Urinary bladder (tissue), 4 donors: ENCODE measurements around the gene TMEM37. TPM values are rescaled to one million over a fixed set of nuclear protein-coding genes. Genes with fewer than 3 reads are reported as not detected.

ENCODE experiments used
- DNase-seq: peaks from one replicate; pipeline ENCODE4 v3.0.0-alpha.2; 2015; ENCODE audit errors: extremely low spot score
- H3K27ac ChIP-seq: one replicate; pipeline ENCODE4 v1.5.1; 2013; ENCODE audit warnings: low read depth, mild to moderate bottlenecking, moderate library complexity
- H3K36me3 ChIP-seq: one replicate; pipeline ENCODE4 v1.6.1; 2013; ENCODE audit warnings: mild to moderate bottlenecking, moderate library complexity; ENCODE audit not compliant: insufficient read depth
- H3K4me1 ChIP-seq: one replicate; pipeline ENCODE4 v1.6.1; 2013; ENCODE audit warnings: mild to moderate bottlenecking, moderate library complexity; ENCODE audit not compliant: insufficient read depth
- H3K4me3 ChIP-seq: one replicate; pipeline ENCODE4 v1.5.1; 2013; ENCODE audit warnings: low read depth, low read length
- WGBS: extraction: QIAGEN DNeasy Blood & Tissue Kit; methylation state at CpG from one replicate; pipeline ENCODE4 v1.1.7; 2013; 5-methylcytosine and 5-hydroxymethylcytosine counted together
- polyA plus RNA-seq: library from polyadenylated mRNA; stranded (reverse); fragments of 200-250 nt; gene quantifications from one replicate; pipeline ENCODE4 v1.2.3, GENCODE V29; 2013
- total RNA-seq: library from RNA; depleted of rRNA; stranded (reverse); fragments of >200 nt; gene quantifications from one replicate; pipeline ENCODE4 v1.2.3, GENCODE V29; 2014
- donor health status: healthy with polysubstance abuse.
- donor health status: healthy.

TMEM37 gene
- total and polyA plus RNA-seq, 2 donors = 1.1 to 7.8 TPM

- no peak overlapping the region for H3K27ac ChIP-seq
- WGBS = 74% methylated on average over 7 of the region's 7 CpGs
- no peaks in the 10 kb centered on the region for H3K36me3 ChIP-seq
- no peaks in the 10 kb centered on the region for H3K4me1 ChIP-seq
- DNase-seq = no peak
- H3K4me3 ChIP-seq = no peak overlapping the region
Observed at GRCh38 chr2:119407430-119408220, 24.0 kb upstream of the TMEM37 start.

DNA sequence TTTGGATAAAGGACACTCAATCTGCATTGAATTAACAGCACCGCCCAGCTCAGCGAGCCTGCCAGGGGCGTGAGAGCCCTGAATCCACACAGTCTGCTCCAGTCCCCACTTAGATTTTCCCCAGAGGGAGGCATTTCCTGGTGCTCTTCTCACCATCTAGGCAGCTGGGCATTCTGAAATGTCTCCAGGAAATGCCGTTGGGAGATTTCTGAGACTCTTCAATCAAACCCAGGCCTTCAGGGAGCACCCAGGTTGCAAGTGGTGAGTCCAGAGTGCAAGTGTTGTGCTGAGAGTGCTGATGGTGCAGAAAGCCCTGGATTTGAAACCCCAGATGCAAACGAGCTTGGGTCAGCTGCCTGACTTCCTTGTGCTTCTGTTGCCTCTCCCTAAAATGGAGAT is 23.4 kb upstream of the TMEM37 start:
- DNase-seq = no peak
- Histone ChIP-seq H3K36me3 (no peaks in the 10 kb centered on the region), H3K27ac (no peak overlapping the region), H3K4me3 (no peak overlapping the region), H3K4me1 (no peaks in the 10 kb centered on the region)
- 64% methylated on average over 5 of the region's 5 CpGs for WGBS

- DNase-seq = no peak
- Histone ChIP-seq H3K4me1 (no peaks in the 10 kb centered on the region), H3K27ac (no peak overlapping the region), H3K4me3 (no peak overlapping the region), H3K36me3 (no peaks in the 10 kb centered on the region)
- WGBS = 84% methylated on average over 4 of the region's 4 CpGs
Observed at GRCh38 chr2:119409506-119409905, 22.1 kb upstream of the TMEM37 start.

GRCh38 chr2:119414894-119415293 is 16.8 kb upstream of the TMEM37 start:
- WGBS = 78% methylated on average over 3 of the region's 3 CpGs
- DNase-seq = no peak

DNA sequence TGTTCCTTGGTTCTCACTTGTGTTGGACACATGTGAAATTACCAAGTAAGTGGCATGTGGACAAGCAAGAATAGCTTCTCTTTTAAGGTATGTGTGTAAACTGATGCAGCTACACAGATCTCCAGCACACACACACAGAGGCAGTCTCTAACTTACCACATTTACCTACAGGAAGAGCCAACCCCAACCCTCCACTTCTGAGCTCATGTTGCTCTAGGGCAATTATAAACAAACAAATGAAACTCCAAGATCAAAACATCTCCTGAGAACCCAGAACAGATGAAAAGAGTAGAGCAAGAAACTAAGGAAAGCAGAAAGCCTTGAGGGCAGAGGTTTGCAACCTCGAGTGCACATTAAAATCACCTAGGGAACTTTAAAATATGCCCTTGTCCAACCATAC is 16.0 kb upstream of the TMEM37 start:
- no peak for DNase-seq
- Histone ChIP-seq H3K36me3 (no peaks in the 10 kb centered on the region), H3K4me3 (no peak overlapping the region), H3K27ac (no peak overlapping the region), H3K4me1 (no peaks in the 10 kb centered on the region)
- 93% methylated on average over 1 of the region's 1 CpG for WGBS

More at GRCh38 chr2:119414894-119415293, 16.8 kb upstream of the TMEM37 start:
- Histone ChIP-seq H3K36me3 (no peaks in the 10 kb centered on the region), H3K27ac (no peak overlapping the region), H3K4me1 (no peaks in the 10 kb centered on the region), H3K4me3 (no peak overlapping the region)

- no peak for DNase-seq
- Histone ChIP-seq H3K4me1 (no peaks in the 10 kb centered on the region), H3K27ac (no peak overlapping the region), H3K36me3 (no peaks in the 10 kb centered on the region), H3K4me3 (no peak overlapping the region)
- 93% methylated on average over 4 of the region's 4 CpGs for WGBS
Observed at GRCh38 chr2:119416299-119416923, 15.2 kb upstream of the TMEM37 start.

GRCh38 chr2:119417908-119418307 is 13.7 kb upstream of the TMEM37 start:
- 94% methylated on average over 6 of the region's 6 CpGs for WGBS

GRCh38 chr2:119419065-119419464 is 12.6 kb upstream of the TMEM37 start:
- H3K27ac ChIP-seq = no peak overlapping the region
- H3K36me3 ChIP-seq = no peaks in the 10 kb centered on the region
- no peaks in the 10 kb centered on the region for H3K4me1 ChIP-seq
- no peak for DNase-seq
- WGBS = 79% methylated on average over 1 of the region's 1 CpG
- H3K4me3 ChIP-seq = no peak overlapping the region

More at GRCh38 chr2:119417908-119418307, 13.7 kb upstream of the TMEM37 start:
- Histone ChIP-seq H3K4me3 (no peak overlapping the region), H3K36me3 (no peaks in the 10 kb centered on the region), H3K4me1 (no peaks in the 10 kb centered on the region), H3K27ac (no peak overlapping the region)
- no peak for DNase-seq

DNA sequence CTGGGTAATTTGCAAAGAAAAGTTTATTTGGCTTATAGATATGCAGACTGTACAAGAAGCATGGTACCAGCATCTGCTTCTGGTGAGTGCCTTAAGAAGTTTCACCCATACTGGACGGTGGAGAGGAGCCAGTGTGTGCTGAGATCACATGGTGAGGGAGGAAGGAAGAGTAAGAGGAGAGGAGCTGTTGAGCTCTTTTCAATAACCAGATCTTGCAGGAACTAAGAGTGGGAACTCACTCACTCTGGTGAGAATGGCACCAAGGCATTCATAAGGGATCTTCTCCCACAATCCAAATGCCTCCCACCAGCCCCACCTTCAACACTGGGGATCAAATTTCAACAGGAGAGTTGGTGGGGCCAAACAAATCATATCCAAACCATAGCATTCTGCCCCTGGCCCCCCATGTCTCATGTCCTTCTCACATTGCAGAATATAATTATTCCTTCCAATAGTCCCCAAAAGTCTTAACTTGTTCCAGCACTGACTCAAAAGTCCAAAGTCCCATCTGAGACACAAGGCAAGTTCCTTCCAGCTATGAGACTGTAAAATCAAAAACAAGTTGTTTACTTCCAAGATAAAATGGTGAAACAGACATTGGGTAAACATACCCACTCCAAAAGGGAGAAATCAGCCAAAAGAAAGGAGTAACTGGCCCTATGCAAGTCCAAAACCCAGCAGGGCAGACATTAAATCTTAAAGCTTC is 11.7 kb upstream of the TMEM37 start:
- Histone ChIP-seq H3K36me3 (no peaks in the 10 kb centered on the region), H3K4me1 (no peaks in the 10 kb centered on the region), H3K27ac (no peak overlapping the region), H3K4me3 (no peak overlapping the region)
- 71% methylated on average over 1 of the region's 1 CpG for WGBS
- no peak for DNase-seq

GRCh38 chr2:119421304-119421703 is 10.3 kb upstream of the TMEM37 start:
- H3K36me3 ChIP-seq = no peaks in the 10 kb centered on the region
- H3K4me1 ChIP-seq = no peaks in the 10 kb centered on the region
- 96% methylated on average over 1 of the region's 1 CpG for WGBS
- DNase-seq = no peak
- no peak overlapping the region for H3K4me3 ChIP-seq
- H3K27ac ChIP-seq = no peak overlapping the region

DNA sequence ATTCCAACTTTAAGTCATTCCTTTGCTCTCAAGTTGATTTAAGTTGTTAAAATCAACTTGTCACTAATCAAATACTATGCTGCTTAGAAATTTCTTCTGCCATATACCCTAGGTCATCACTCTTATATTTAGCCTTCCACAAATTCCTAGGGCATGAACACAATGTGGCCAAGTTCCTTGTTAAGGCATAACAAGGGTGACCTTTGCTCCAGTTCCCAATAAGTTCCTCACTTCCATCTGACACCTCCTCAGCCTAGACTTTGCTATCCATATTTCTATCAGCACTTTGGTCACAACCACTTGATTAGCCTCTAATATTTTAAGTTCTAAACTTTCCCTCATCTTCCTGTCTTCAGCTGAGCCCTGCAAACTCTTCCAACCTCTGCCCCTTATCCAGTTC is 9.9 kb upstream of the TMEM37 start:
- no peak overlapping the region for H3K4me3 ChIP-seq
- no peaks in the 10 kb centered on the region for H3K36me3 ChIP-seq
- H3K27ac ChIP-seq = no peak overlapping the region
- no peak for DNase-seq
- no peaks in the 10 kb centered on the region for H3K4me1 ChIP-seq

- no peak for DNase-seq
- WGBS = 75% methylated on average over 7 of the region's 7 CpGs
- Histone ChIP-seq H3K4me1 (no peaks in the 10 kb centered on the region), H3K36me3 (no peaks in the 10 kb centered on the region), H3K4me3 (no peak overlapping the region), H3K27ac (no peak overlapping the region)
Observed at GRCh38 chr2:119422360-119423107, 9.1 kb upstream of the TMEM37 start.

DNA sequence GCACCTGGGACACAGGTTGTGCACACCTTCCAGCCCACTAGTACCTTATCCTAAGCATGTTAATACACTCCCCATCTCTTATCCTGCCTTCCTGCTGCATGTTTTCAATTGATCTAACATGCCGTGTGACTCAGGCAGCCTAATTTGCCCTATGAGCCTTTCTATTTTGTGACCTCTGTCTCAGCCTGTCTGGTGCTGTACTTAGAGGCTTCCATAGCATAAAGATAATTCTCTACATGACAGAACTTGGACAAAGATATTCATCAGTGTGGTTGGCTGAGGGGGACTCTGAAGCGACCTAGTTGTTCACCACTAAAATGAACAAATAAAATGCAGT is 8.6 kb upstream of the TMEM37 start:
- WGBS = 78% methylated on average over 2 of the region's 2 CpGs
- no peak for DNase-seq

More for the DNA sequence above, 8.6 kb upstream of the TMEM37 start:
- Histone ChIP-seq H3K4me3 (no peak overlapping the region), H3K36me3 (no peaks in the 10 kb centered on the region), H3K27ac (no peak overlapping the region), H3K4me1 (no peaks in the 10 kb centered on the region)
